Measurements from ENCODE around the gene LMAN1L. TPM values are rescaled to one million over a fixed set of nuclear protein-coding genes. Genes with fewer than 3 reads are reported as not detected.

The LMAN1L gene
- total RNA-seq, 6 experiments from 2014 or later, result not detected

DNA sequence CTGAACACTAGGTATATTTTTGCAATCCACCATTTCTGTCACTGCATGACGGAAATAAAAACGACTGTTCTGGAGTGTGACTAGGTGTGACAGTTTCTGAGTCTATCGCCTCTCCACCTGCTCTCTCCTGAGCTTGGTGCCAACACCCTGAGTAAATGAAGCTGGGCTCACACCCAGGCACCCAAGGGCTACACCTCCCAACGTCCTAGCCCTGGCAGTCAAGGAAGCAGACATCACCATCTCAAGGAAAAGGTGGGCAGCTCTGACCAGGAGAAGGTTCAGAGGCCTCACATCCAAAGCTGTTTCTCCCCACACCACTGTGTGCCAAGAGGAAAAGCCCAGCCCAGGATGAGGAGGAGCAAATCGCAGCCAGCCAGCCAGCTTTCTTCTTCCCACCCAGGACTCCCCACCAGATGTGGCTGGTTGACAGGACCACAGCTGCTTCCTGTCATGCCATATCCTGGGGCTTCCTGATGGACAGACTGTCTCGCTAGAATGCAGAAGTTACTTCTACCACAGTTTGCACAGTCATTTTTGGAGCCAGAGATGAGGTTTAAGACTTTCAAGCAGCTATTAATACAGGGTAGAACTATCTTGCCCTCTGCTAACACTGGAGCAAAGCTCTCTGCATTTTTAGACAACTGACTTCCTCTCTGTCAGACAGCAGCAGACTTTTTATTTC, 57.2 kb downstream of the LMAN1L start:
- Histone ChIP-seq H3K27me3 (no peaks in the 10 kb centered on the region), H3K36me3 (no peaks in the 10 kb centered on the region), H3K4me3 (no peak overlapping the region), H3K9me3 (no peaks in the 10 kb centered on the region), H3K27ac (peak overlapping the region; percentile 13 to 42 (median 19)), H3K4me1 (peaks cover 0 to 71% (median 19%) of the 10 kb centered on the region in 4 donors)
- DNase-seq (peak; percentile 43 to 66 (median 60)), ATAC-seq (peak in 2 of 4 donors; percentile 7)
- intact Hi-C loops (cut with DNase I), result no loop called here
- 57% methylated on average over 3 of the region's 6 CpGs for WGBS (ENCODE audit: insufficient coverage, low coverage, low lambda C conversion rate, missing lambda C conversion rate)
- TF ChIP-seq, protein P1, sequence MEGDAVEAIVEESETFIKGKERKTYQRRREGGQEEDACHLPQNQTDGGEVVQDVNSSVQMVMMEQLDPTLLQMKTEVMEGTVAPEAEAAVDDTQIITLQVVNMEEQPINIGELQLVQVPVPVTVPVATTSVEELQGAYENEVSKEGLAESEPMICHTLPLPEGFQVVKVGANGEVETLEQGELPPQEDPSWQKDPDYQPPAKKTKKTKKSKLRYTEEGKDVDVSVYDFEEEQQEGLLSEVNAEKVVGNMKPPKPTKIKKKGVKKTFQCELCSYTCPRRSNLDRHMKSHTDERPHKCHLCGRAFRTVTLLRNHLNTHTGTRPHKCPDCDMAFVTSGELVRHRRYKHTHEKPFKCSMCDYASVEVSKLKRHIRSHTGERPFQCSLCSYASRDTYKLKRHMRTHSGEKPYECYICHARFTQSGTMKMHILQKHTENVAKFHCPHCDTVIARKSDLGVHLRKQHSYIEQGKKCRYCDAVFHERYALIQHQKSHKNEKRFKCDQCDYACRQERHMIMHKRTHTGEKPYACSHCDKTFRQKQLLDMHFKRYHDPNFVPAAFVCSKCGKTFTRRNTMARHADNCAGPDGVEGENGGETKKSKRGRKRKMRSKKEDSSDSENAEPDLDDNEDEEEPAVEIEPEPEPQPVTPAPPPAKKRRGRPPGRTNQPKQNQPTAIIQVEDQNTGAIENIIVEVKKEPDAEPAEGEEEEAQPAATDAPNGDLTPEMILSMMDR (IDR thresholded peaks at IDR 0.05), result no peak
- TF ChIP-seq POLR2A (IDR thresholded peaks at IDR 0.05), result peak; percentile 38

DNA sequence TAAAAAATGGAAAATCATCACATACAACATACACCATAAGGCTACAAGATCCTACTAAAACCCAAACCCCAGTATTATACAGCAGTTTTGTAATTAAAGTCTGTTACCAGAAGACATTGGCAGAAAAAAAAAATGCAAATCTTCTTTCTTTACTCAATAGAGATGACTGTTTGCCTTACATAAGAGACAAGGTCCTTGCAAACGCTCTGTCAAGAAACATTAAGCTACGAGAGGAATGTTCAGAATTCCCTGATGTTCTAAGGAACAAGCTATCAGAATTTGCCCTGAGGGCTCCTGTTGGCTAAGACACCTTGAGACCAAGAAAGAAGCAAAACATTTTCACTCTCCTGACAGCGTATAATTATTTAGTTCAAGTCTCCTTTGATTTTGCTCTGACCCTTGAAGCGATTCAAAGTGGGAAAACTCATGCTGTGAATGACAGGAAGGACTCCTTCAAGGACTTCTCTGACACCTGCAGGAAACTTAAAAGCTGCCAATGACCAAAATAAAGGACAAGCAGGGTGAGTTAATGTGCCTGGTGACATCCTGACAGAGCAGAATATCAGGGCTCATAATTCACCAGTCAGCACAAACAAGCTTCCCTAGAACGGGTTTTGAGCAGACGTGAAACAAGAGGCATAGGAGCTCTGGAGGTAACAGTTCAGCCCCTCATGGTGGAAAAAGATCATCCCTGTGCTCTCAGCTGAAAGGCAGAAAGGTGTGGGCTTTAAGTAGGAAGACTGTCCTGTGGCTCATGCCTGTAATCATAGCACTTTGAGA, 58.0 kb downstream of the LMAN1L start:
- 42% methylated on average over 6 of the region's 6 CpGs for WGBS (ENCODE audit: insufficient coverage, low coverage, low lambda C conversion rate, missing lambda C conversion rate)
- ATAC-seq (no peak), DNase-seq (no peak)
- intact Hi-C loops (cut with DNase I), result no loop called here
- Histone ChIP-seq H3K9me3 (no peaks in the 10 kb centered on the region), H3K27me3 (no peaks in the 10 kb centered on the region), H3K36me3 (no peaks in the 10 kb centered on the region), H3K27ac (peak overlapping the region; percentile 13 to 42 (median 19)), H3K4me1 (peaks cover 0 to 71% (median 19%) of the 10 kb centered on the region in 4 donors), H3K4me3 (no peak overlapping the region)
- TF ChIP-seq, protein P1 (IDR thresholded peaks at IDR 0.05), result no peak
- TF ChIP-seq POLR2A (IDR thresholded peaks at IDR 0.05), result no peak

DNA sequence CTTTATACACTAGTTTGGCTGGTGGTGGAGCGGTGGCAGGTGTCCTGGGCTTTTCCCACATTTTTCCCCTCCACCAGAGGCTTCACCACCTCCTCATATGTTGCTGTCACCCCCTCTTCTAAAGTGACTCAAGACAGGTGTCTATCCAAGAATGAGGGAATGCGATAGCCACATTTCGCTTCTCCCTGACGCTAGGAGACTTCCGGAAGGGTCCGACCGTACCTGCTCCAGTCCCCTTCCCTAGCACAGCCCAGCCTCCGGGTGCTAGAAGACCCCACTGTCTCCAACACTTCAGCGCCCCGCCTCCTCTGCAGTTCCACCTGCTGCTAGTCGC, 60.0 kb downstream of the LMAN1L start:
- 0% methylated on average over 11 of the region's 11 CpGs for WGBS (ENCODE audit: insufficient coverage, low coverage, low lambda C conversion rate, missing lambda C conversion rate)
- no peaks in the 10 kb centered on the region for H3K9me3 ChIP-seq
- peak overlapping the region; percentile 72 to 92 (median 77) for H3K27ac ChIP-seq
- ATAC-seq (no peak), DNase-seq (no peak)
- peak overlapping the region; percentile 80 to 92 (median 84) for H3K4me3 ChIP-seq
- TF ChIP-seq POLR2A (IDR thresholded peaks at IDR 0.05), result no peak
- TF ChIP-seq, protein P1 (IDR thresholded peaks at IDR 0.05), result no peak
- intact Hi-C loops (cut with DNase I), result no loop called here
- no peaks in the 10 kb centered on the region for H3K36me3 ChIP-seq
- no peaks in the 10 kb centered on the region for H3K27me3 ChIP-seq
- peaks cover 0 to 53% (median 12%) of the 10 kb centered on the region in 4 donors for H3K4me1 ChIP-seq

DNA sequence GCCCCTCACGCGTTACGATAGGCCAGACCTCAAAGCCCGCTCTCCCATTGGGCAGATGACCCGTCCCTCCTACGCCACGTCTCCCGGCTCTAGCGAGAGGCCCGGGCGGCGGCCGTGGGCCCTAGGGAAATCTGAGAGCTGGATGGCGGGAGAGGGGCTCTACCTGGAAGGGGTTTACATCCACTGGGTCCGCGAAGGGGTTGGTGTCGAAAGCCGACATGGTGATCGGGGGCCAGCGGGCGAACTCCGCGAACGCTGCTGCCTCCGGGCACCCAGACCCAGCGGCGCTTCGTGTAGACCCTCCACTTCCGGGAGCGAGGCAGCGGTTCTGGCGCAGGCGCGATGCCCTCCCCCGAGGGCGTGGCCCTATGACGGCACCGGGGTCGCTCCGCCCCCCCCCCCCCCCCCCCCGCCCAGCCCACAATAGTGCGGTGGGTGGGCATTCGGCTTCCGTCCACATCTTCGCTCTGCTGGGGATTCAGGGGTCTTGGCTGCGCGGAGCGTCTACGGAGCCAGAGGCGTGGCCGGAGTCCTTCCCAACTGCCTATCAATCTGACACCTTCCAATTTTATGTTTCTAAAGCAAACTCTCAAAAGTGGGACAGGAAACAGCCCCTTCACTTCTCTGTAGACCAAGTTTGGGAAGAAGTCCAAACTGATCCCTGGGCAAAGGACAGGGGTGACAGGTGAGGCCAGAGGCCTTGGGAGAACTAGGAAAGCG, 60.6 kb downstream of the LMAN1L start, which contains the start of gene SCAMP2:
Gene SCAMP2, minus strand, starts transcription at position 330 of the 720 bp plus-strand sequence. Its CDS starts 110 bp downstream, at position 220.
- peak within 1 kb of the TSS; percentile 72 to 92 (median 77) for H3K27ac ChIP-seq
- TF ChIP-seq, protein P1 (IDR thresholded peaks at IDR 0.05), result no peak
- peak; percentile 70 for TF ChIP-seq POLR2A (IDR thresholded peaks at IDR 0.05)
- H3K36me3 ChIP-seq, result no peaks in the 10 kb centered on the region
- intact Hi-C loops (cut with DNase I), result no loop called here
- under 1% methylated on average over 26 of the region's 52 CpGs for WGBS (ENCODE audit: insufficient coverage, low coverage, low lambda C conversion rate, missing lambda C conversion rate)
- DNase-seq (peak; percentile 95 to 96 (median 96)), ATAC-seq (peak; percentile 96 to 98 (median 96))
- no peaks in the 10 kb centered on the region for H3K27me3 ChIP-seq
- H3K4me3 ChIP-seq, result peak within 1 kb of the TSS; percentile 80 to 92 (median 84)
- peaks cover 0 to 48% (median 9%) of the 10 kb centered on the region in 4 donors for H3K4me1 ChIP-seq
- H3K9me3 ChIP-seq, result no peaks in the 10 kb centered on the region
